Smooth muscle cell (in vitro differentiated cells): Measurements from ENCODE around the gene GUCY2F. TPM values are rescaled to one million over a fixed set of nuclear protein-coding genes. Genes with fewer than 3 reads are reported as not detected.

Experiments used
- DNase-seq: peaks from one replicate; lab custom pipeline; 2025; ENCODE audit not compliant: unreplicated experiment; lab: John Stamatoyannopoulos, UW
- H2AFZ ChIP-seq: fragments of 200-600 bp; sonication (generic); 2 replicates; pipeline ENCODE4 v1.6.0; 2016; ENCODE audit warnings: antibody characterized with exemption, low read depth, mild to moderate bottlenecking
- H3F3A ChIP-seq: fragments of 200-600 bp; sonication (generic); 2 replicates; pipeline ENCODE4 v1.6.0; 2017; ENCODE audit warnings: antibody characterized with exemption, low read depth
- H3K27ac ChIP-seq: fragments of 200-600 bp; sonication (generic); 2 replicates; pipeline ENCODE4 v1.5.1; 2016; ENCODE audit warnings: low read depth, mild to moderate bottlenecking
- H3K27me3 ChIP-seq: fragments of 200-600 bp; sonication (generic); 2 replicates; pipeline ENCODE4 v1.6.1; 2016; ENCODE audit warnings: low read depth, mild to moderate bottlenecking
- H3K36me3 ChIP-seq: fragments of 200-600 bp; sonication (generic); 2 replicates; pipeline ENCODE4 v1.5.1; 2016; ENCODE audit warnings: low read depth
- H3K4me1 ChIP-seq: fragments of 200-600 bp; sonication (generic); 2 replicates; pipeline ENCODE4 v1.5.1; 2016; ENCODE audit warnings: low read depth
- H3K4me2 ChIP-seq: fragments of 200-600 bp; sonication (generic); 2 replicates; pipeline ENCODE4 v1.6.0; 2016; ENCODE audit warnings: mild to moderate bottlenecking
- H3K4me3 ChIP-seq: fragments of 200-600 bp; sonication (generic); 2 replicates; pipeline ENCODE4 v1.5.1; 2016; ENCODE audit warnings: mild to moderate bottlenecking
- H3K79me2 ChIP-seq: fragments of 200-600 bp; sonication (generic); 2 replicates; pipeline ENCODE4 v1.6.0; 2016; ENCODE audit warnings: low read depth, mild to moderate bottlenecking
- H3K9ac ChIP-seq: fragments of 200-600 bp; sonication (generic); 2 replicates; pipeline ENCODE4 v1.6.0; 2016; ENCODE audit warnings: low read depth
- H3K9me3 ChIP-seq: fragments of 200-600 bp; sonication (generic); replicated peaks from 2 replicates; pipeline ENCODE4 v1.5.1; 2016; ENCODE audit warnings: low read depth
- H4K20me1 ChIP-seq: fragments of 200-600 bp; sonication (generic); 2 replicates; pipeline ENCODE4 v1.6.0; 2016; ENCODE audit warnings: low read depth
- WGBS: methylation state at CpG from one replicate; pipeline ENCODE4 v1.1.7; 2016; ENCODE audit warnings: low lambda C conversion rate; 5-methylcytosine and 5-hydroxymethylcytosine counted together
- polyA plus RNA-seq: library from polyadenylated mRNA; unstranded; fragments of >200 nt; fragmentation: Nextera tagmentation; extraction: Ambion mirVana; gene quantifications from 2 replicates; pipeline ENCODE4 v1.2.1, GENCODE V29; 2016
- total RNA-seq: library from RNA; depleted of rRNA; stranded (reverse); fragments of >200 nt; gene quantifications from 2 replicates; pipeline ENCODE4 v1.2.3, GENCODE V29; 2014
- TF ChIP-seq, protein P1 (sequence below): fragments of 200-600 bp; sonication (generic); IDR thresholded peaks from 2 replicates; pipeline ENCODE4 v1.5.1; 2017; ENCODE audit warnings: borderline replicate concordance, mild to moderate bottlenecking, antibody characterized with exemption; ENCODE audit not compliant: insufficient read depth, poor library complexity, severe bottlenecking

Gene GUCY2F
- total and polyA plus RNA-seq, 2 experiments from 2014 or later, result not detected

DNA sequence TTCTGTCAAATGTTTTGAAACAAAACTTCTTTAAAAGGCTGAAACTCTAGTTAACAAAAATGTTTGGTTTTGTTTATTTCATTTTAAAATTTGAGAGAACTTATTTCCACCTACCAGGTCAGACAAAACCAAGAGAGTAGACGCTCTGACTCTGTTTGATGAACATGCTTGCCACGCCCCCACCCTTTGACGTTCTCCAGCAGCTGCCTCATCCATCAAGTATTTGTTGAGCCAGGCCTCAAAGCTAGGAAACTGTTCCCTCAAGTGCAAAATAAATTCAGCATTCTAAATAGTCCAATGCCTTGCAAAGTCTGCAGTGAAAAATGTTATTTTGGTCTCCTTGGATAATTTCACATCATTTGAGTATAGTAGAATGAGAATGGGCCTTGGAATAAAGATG is 121.6 kb downstream of the GUCY2F start:
- Histone ChIP-seq H3K27me3 (no peaks in the 10 kb centered on the region), H3K9ac (no peak overlapping the region), H3K4me2 (peak overlapping the region; percentile 17), H3K4me1 (peaks cover 4% of the 10 kb centered on the region), H3K9me3 (no peaks in the 10 kb centered on the region), H2AFZ (no peak overlapping the region), H3K4me3 (no peak overlapping the region), H3F3A (peaks cover 9% of the 10 kb centered on the region), H3K36me3 (no peaks in the 10 kb centered on the region), H4K20me1 (no peaks in the 10 kb centered on the region), H3K27ac (peak overlapping the region; percentile 51), H3K79me2 (no peaks in the 10 kb centered on the region)
- TF ChIP-seq, protein P1, sequence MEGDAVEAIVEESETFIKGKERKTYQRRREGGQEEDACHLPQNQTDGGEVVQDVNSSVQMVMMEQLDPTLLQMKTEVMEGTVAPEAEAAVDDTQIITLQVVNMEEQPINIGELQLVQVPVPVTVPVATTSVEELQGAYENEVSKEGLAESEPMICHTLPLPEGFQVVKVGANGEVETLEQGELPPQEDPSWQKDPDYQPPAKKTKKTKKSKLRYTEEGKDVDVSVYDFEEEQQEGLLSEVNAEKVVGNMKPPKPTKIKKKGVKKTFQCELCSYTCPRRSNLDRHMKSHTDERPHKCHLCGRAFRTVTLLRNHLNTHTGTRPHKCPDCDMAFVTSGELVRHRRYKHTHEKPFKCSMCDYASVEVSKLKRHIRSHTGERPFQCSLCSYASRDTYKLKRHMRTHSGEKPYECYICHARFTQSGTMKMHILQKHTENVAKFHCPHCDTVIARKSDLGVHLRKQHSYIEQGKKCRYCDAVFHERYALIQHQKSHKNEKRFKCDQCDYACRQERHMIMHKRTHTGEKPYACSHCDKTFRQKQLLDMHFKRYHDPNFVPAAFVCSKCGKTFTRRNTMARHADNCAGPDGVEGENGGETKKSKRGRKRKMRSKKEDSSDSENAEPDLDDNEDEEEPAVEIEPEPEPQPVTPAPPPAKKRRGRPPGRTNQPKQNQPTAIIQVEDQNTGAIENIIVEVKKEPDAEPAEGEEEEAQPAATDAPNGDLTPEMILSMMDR, result no peak
- DNase-seq, result no peak
- WGBS, result 21% methylated on average over 3 of the region's 3 CpGs

DNA sequence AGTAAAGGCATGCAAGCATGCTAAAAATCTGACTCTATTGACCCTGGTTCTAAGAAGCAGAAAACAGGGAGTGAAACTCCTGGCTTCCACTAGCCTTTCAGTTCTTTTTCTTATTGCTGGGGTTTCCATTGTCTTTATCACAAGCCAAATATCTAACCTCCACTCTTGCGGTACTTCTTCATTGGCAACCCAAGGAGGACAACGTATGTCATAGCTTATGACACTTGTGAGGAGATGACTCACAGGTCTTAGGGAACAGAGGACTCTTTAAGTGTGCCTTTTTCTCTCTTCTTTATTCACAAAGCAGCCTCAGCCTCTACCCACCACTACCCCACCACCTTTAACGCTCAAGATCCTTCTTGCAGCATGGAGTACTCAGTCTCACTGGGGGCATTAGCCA is 124.2 kb downstream of the GUCY2F start:
- Histone ChIP-seq H3K36me3 (no peaks in the 10 kb centered on the region), H3F3A (peaks cover 11% of the 10 kb centered on the region), H4K20me1 (no peaks in the 10 kb centered on the region), H3K27me3 (no peaks in the 10 kb centered on the region), H3K79me2 (no peaks in the 10 kb centered on the region), H3K9me3 (no peaks in the 10 kb centered on the region), H3K4me1 (peaks cover 4% of the 10 kb centered on the region), H2AFZ (no peak overlapping the region), H3K27ac (peak overlapping the region; percentile 58), H3K4me2 (peak overlapping the region; percentile 37), H3K4me3 (no peak overlapping the region), H3K9ac (no peak overlapping the region)
- DNase-seq, result no peak
- 23% methylated on average over 3 of the region's 3 CpGs for WGBS
- TF ChIP-seq, protein P1, result no peak

DNA sequence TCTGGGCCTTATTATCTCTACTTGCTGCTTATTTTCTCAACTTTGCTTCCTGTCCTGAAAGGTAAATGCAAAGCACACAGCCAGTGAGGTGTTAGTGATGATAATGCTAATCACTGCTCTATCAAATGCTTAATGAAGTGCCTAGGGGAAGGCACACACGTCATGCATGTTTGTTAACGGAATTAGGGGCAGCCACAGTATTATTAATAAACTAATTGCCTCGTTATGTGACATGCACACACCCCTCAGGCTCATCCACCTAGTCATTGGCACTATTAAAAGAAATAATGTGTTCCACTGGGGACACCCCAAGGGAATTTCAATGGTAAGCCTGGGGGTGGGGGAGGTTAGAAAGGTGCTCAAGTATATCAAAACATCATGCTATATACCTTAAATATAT is 125.2 kb downstream of the GUCY2F start:
- no peaks in the 10 kb centered on the region for H4K20me1 ChIP-seq
- DNase-seq, result no peak
- H3K9ac ChIP-seq, result no peak overlapping the region
- H3K27ac ChIP-seq, result peak overlapping the region; percentile 58
- H3K4me1 ChIP-seq, result peaks cover 9% of the 10 kb centered on the region
- TF ChIP-seq, protein P1, result no peak
- H3K4me2 ChIP-seq, result peak overlapping the region; percentile 37
- no peaks in the 10 kb centered on the region for H3K79me2 ChIP-seq
- H3K9me3 ChIP-seq, result no peaks in the 10 kb centered on the region
- peaks cover 16% of the 10 kb centered on the region for H3F3A ChIP-seq
- no peaks in the 10 kb centered on the region for H3K27me3 ChIP-seq
- no peaks in the 10 kb centered on the region for H3K36me3 ChIP-seq
- no peak overlapping the region for H2AFZ ChIP-seq
- H3K4me3 ChIP-seq, result no peak overlapping the region
- WGBS, result 76% methylated on average over 3 of the region's 3 CpGs

DNA sequence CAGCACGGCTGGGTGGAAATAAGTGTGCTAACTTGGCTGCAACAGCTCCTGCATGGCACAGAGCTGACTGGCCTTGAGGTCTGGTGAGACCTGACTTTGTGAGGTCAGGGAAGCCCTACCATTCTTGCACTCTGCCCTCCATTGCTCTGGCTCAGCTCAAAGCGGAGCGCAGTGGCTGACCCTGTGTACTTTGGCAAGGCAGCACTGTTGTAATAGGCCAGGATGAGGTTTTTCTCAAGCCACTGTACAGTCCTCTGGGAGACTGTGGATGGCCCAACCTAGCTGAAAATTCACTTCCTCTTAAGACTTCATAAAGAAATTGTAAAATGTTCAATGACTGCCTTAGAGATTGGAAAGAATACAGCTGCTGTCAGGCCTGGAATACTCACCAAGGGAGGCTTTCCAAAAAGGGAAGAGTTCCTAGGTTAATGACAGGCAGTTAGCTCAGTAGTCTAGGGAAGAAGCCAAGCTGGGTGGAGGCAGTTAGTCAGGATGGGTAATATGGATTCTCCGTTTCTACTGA is 129.8 kb downstream of the GUCY2F start:
- 64% methylated on average over 4 of the region's 4 CpGs for WGBS
- no peak for DNase-seq

More for the DNA sequence above, 129.8 kb downstream of the GUCY2F start:
- Histone ChIP-seq H3K9me3 (no peaks in the 10 kb centered on the region), H3K4me3 (no peak overlapping the region), H3K4me2 (peak overlapping the region; percentile 52), H3K36me3 (no peaks in the 10 kb centered on the region), H4K20me1 (no peaks in the 10 kb centered on the region), H3K4me1 (peaks cover 13% of the 10 kb centered on the region), H3K9ac (no peak overlapping the region), H3K27me3 (no peaks in the 10 kb centered on the region), H3K79me2 (no peaks in the 10 kb centered on the region), H2AFZ (no peak overlapping the region), H3F3A (peaks cover 19% of the 10 kb centered on the region), H3K27ac (peak overlapping the region; percentile 57)
- TF ChIP-seq, protein P1, result no peak
